Heart right ventricle (tissue), 16 donors: ENCODE measurements around the gene TAS2R43. TPM values are rescaled to one million over a fixed set of nuclear protein-coding genes. Genes with fewer than 3 reads are reported as not detected.
"Not testable (repeated sequence)": the region's sequence is repeated elsewhere in the genome, so short reads cannot be mapped to it uniquely, and the experiment has no call there.

Experiments used
- ATAC-seq, 8 donors: fragments of 200-7000 bp; cut with Tn5 transposase; one replicate each; pipeline ENCODE4 v1.9.1; 2020; ENCODE audit warnings: mild to moderate bottlenecking in 8 of 8, moderate library complexity in 8 of 8, moderate number of reproducible peaks in 1 of 8
- DNase-seq, 2 donors: peaks; one replicate each; pipeline ENCODE4 v3.0.0-alpha.2; 2020
- H3K27ac ChIP-seq, 10 donors: fragments of 200-600 bp; sonication (generic) in 2 of 10; one replicate each; pipeline versions ENCODE4 v1.5.0 to v1.8.0; 2020 to 2022; ENCODE audit warnings: mild to moderate bottlenecking in 3 of 10
- H3K27me3 ChIP-seq, 7 donors: fragments of 200-600 bp; one replicate each; pipeline ENCODE4 v1.8.0; 2021 to 2022; ENCODE audit warnings: mild to moderate bottlenecking in 2 of 7
- H3K36me3 ChIP-seq, 9 donors: fragments of 200-600 bp; sonication (generic) in 1 of 9; one replicate each; pipeline versions ENCODE4 v1.5.0 to v1.8.0; 2020 to 2022; ENCODE audit warnings: mild to moderate bottlenecking in 2 of 9
- H3K4me1 ChIP-seq, 9 donors: fragments of 200-600 bp; sonication (generic) in 1 of 9; one replicate each; pipeline versions ENCODE4 v1.5.0 to v1.8.0; 2020 to 2022; ENCODE audit warnings: mild to moderate bottlenecking in 4 of 9
- H3K4me3 ChIP-seq, 10 donors: fragments of 200-600 bp; sonication (generic) in 2 of 10; one replicate each; pipeline versions ENCODE4 v1.5.0 to v1.8.0; 2020 to 2022; ENCODE audit warnings: mild to moderate bottlenecking in 7 of 10, moderate library complexity in 2 of 10
- H3K9me3 ChIP-seq, 11 donors: fragments of 200-600 bp in 10 of 11; sonication (generic) in 2 of 11; one replicate each; pipeline versions ENCODE4 v1.5.0 to v1.8.0; 2013 to 2022; ENCODE audit warnings: mild to moderate bottlenecking in 2 of 11, control low read depth in 1 of 11, moderate library complexity in 1 of 11
- CTCF ChIP-seq, 9 donors: fragments of 200-600 bp; sonication (generic) in 2 of 9; IDR thresholded peaks; one replicate each; pipeline versions ENCODE4 v1.5.0 to v1.8.0; 2021 to 2022; ENCODE audit warnings: antibody characterized with exemption in 9 of 9, mild to moderate bottlenecking in 5 of 9, moderate library complexity in 1 of 9
- WGBS, 2 donors: extraction: QIAGEN DNeasy Blood & Tissue Kit; methylation state at CpG; one replicate each; pipeline ENCODE4 v1.1.7; 2013; ENCODE audit warnings: inconsistent platforms in 1 of 2; 5-methylcytosine and 5-hydroxymethylcytosine counted together
- intact Hi-C, 10 donors: fragments of 100-400 bp; cut with DNase I; formaldehyde crosslinking; loops; one replicate each; pipeline versions ENCODE4 v1.11.1 to v1.14.2; 2022
- polyA plus RNA-seq, 2 donors: library from polyadenylated mRNA; stranded (reverse); fragments of 200-250 nt; gene quantifications; one replicate each; pipeline ENCODE4 v1.2.3, GENCODE V29; 2013
- total RNA-seq, 10 donors: library from RNA; stranded (reverse); fragmentation: NEBNext Ultra II Directional in 3 of 10; extraction: Animal tissue kit (Norgen Biotek cat#: 25700) in 3 of 10; gene quantifications; one replicate each; pipeline versions ENCODE4 v1.2.1 to v1.2.4, GENCODE V29; 2021 to 2023
- donor health status: Arrhythmogenic right ventricular cardiomyopathy.
- donor health status: ischemic (EF 13 %, LVEDD 7.1; RV severe dilation, severe dysfunction).
- donor health status: healthy with polysubstance abuse.
- donor health status: DM: no; HTN: yes; CAD: no.
- donor health status: DM: no; HTN: no; CAD: no.
- donor health status: ischemic (EF 25% LVEDD 6.9; RV normal size, moderate dysfunction).
- donor health status: ischemic (EF 25% LVEDD 5.7; RV mildly dilated, moderate dysfunction).
- donor health status: healthy.
- donor health status: DM: yes; HTN: yes; CAD: no.
- donor health status: Ischemic cardiomyopathy.
- donor health status: ischemic (EF 35%, LVEDD 5.7; RV mildly dilated, moderate dysfunction).
- donor health status: nonischemic (EF 11% LVEDD 7.7; RV severe dilation, severe dysfunction).
- donor health status: DM: yes; HTN: yes; CAD: no.
- donor health status: PGD.
- donor health status: ischemic (EF 29% LVEDD 5.4; RV normal size, mild dysfunction).
- donor health status: nonischemic (EF 23%, LVEDD 6.1; RV moderate dilation, normal function).

Gene TAS2R43
- total and polyA plus RNA-seq, 12 donors, result 0.28 to 0.53 (median 0.31) TPM; not detected in 8

DNA sequence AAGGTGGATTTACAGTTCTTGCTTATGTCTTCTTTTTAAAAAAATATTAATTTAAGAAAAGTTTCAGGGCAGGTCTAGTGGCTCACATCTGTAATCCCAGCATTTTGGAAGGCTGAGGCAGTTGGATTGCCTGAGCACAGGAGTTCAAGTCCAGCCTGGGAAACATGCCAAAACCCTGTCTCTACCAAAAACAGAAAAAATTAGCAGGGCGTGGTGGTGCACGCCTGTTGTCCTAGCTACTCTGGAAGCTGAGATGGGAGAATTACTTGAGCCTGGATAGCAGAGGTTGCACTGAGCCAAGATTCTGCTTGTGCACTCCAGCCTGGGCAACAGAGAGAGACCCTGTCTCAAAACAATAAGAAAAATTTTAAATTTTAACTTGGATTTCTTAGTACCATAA, 24.6 kb downstream of the TAS2R43 start:
- ATAC-seq (peak in 6 of 8 donors; percentile 41 to 88 (median 82)), DNase-seq (peak in 1 of 2 donors; percentile 68)
- no peaks in the 10 kb centered on the region for H3K36me3 ChIP-seq
- peaks cover 0 to 10% (median 0%) of the 10 kb centered on the region in 9 donors for H3K4me1 ChIP-seq
- no peak for TF ChIP-seq CTCF (IDR thresholded peaks at IDR 0.05)
- H3K4me3 ChIP-seq, result no peak overlapping the region
- H3K27me3 ChIP-seq, result no peaks in the 10 kb centered on the region
- 6 to 41% methylated on average over 2 of the region's 2 CpGs for WGBS, 2 donors
- no peaks in the 10 kb centered on the region for H3K9me3 ChIP-seq
- H3K27ac ChIP-seq, result no peak overlapping the region
- intact Hi-C loops, result loop anchor here in 2 of 10 donors (2.0 to 10.0 kb wide), 2 partner anchors 29 to 97 kb away; no protein-coding TSS in a partner anchor

- H3K27me3 ChIP-seq, H3K4me3 ChIP-seq, DNase-seq, H3K36me3 ChIP-seq, H3K4me1 ChIP-seq, H3K27ac ChIP-seq, H3K9me3 ChIP-seq, ATAC-seq: not testable (repeated sequence)
- 89 to 98% methylated on average over 1 of the region's 1 CpG for WGBS, 2 donors
- intact Hi-C loops, result loop anchor here in 1 of 10 donors (10.0 kb wide), 1 partner anchor 103 kb away; no protein-coding TSS in a partner anchor
Measured at GRCh38 chr12:11062194-11062593, 29.9 kb downstream of the TAS2R43 start, which contains the start of gene TAS2R46. Gene TAS2R46, minus strand, starts transcription at chr12:11062294. Its CDS starts 0 bp downstream, at chr12:11062294.

- Histone ChIP-seq H3K27ac (no peak overlapping the region), H3K27me3 (no peaks in the 10 kb centered on the region), H3K9me3 (no peaks in the 10 kb centered on the region), H3K4me1 (peaks cover 0 to 5% (median 0%) of the 10 kb centered on the region in 9 donors), H3K36me3 (no peaks in the 10 kb centered on the region), H3K4me3 (no peak overlapping the region)
- no peak for DNase-seq
- intact Hi-C loops, result loop anchor here in 1 of 10 donors (10.0 kb wide), 1 partner anchor 105 kb away; no protein-coding TSS in a partner anchor
- no peak for ATAC-seq
- no peak for TF ChIP-seq CTCF (IDR thresholded peaks at IDR 0.05)
Measured at GRCh38 chr12:11059784-11060183, 32.3 kb downstream of the TAS2R43 start.

DNA sequence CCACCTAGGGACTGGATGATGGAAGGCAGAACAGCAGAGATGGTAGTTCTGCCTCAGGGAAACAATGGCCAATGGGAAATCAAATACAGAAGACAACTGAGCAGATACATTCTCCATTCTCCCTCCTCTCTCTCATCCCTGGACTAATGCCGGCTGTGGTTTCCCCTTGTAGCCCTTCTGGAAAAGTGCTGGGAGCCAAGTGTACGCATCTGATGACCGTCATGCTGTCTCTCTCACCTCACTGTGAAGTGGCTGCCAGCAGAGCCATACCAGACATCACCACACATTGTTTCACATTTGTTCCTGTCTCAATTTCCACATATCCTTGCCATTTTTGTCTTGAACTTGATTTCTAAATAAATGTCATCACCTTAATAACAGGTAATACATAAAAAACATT, 33.1 kb downstream of the TAS2R43 start:
- no peaks in the 10 kb centered on the region for H3K27me3 ChIP-seq
- peaks cover 0 to 5% (median 0%) of the 10 kb centered on the region in 9 donors for H3K4me1 ChIP-seq
- no peak for TF ChIP-seq CTCF (IDR thresholded peaks at IDR 0.05)
- DNase-seq, result peak in 1 of 2 donors; percentile 41
- H3K27ac ChIP-seq, result no peak overlapping the region
- no peak overlapping the region for H3K4me3 ChIP-seq
- WGBS, 2 donors, result 52 to 77% methylated on average over 3 of the region's 3 CpGs
- intact Hi-C loops, result no loop called here
- peak in 7 of 8 donors; percentile 55 to 96 (median 88) for ATAC-seq
- no peaks in the 10 kb centered on the region for H3K9me3 ChIP-seq
- no peaks in the 10 kb centered on the region for H3K36me3 ChIP-seq

DNA sequence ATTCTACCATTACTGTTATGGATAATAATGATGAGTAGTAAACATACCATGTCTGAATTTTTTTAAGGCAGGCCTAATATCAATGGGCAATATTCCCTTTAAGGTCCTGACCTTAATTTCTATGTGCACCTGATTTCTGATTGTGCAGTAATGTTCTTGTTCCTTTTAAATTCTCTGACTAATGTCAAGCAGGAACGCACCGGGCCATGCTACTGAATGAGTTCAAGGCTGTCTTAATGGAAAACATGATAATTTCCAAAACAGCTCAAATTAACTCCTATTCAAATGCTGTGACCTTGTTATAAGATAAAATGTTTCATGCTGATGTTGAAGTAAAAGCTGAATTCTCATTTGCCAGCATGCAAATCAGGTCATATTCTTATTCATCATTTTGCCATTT, 36.8 kb downstream of the TAS2R43 start:
- peaks cover 0 to 7% (median 0%) of the 10 kb centered on the region in 9 donors for H3K36me3 ChIP-seq
- intact Hi-C loops, result no loop called here

GRCh38 chr12:11049806-11050531, 42.1 kb downstream of the TAS2R43 start:
- intact Hi-C loops, H3K4me3 ChIP-seq, H3K27me3 ChIP-seq, H3K4me1 ChIP-seq, H3K27ac ChIP-seq, DNase-seq, ATAC-seq: not testable (repeated sequence)
- H3K36me3 ChIP-seq, result peaks cover 0 to 24% (median 0%) of the 10 kb centered on the region in 9 donors
- H3K9me3 ChIP-seq, result peaks cover 0 to 25% (median 4%) of the 10 kb centered on the region in 11 donors
- WGBS, 2 donors, result 96 to 97% methylated on average over 7 of the region's 7 CpGs

More for the DNA sequence above, 36.8 kb downstream of the TAS2R43 start:
- Histone ChIP-seq H3K4me1 (peaks cover 0 to 5% (median 0%) of the 10 kb centered on the region in 9 donors), H3K27me3 (no peaks in the 10 kb centered on the region), H3K27ac (no peak overlapping the region), H3K9me3 (peaks cover 0 to 21% (median 4%) of the 10 kb centered on the region in 11 donors), H3K4me3 (no peak overlapping the region)
- ATAC-seq, result no peak
- WGBS, 2 donors, result 96 to 98% methylated on average over 2 of the region's 2 CpGs
- TF ChIP-seq CTCF (IDR thresholded peaks at IDR 0.05), result no peak
- no peak for DNase-seq

DNA sequence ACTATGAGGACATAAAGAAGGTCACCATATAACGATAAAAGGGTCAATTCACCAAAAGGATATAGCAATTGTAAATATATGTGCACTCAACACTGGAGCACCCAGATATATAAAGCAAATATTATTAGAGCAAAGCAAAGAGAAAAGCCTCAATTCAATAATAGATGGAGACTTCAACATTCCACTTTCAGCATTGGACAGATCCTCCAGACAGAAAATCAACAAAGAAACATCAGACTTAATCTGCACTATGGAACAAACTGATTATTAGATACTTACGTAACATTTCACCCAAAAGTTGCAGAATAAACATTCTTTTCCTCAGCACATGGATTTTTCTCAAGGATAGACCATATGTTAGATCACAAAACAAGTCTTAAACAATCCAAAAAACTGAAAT, 50.7 kb downstream of the TAS2R43 start:
- ATAC-seq, H3K27me3 ChIP-seq, DNase-seq, intact Hi-C loops, H3K27ac ChIP-seq, H3K4me1 ChIP-seq, H3K4me3 ChIP-seq: not testable (repeated sequence)
- Histone ChIP-seq H3K9me3 (peaks cover 0 to 11% (median 0%) of the 10 kb centered on the region in 11 donors), H3K36me3 (peaks cover 0 to 37% (median 4%) of the 10 kb centered on the region in 9 donors)
- 71 to 72% methylated on average over 2 of the region's 2 CpGs for WGBS, 2 donors
